H1 (cell line): ENCODE results near the gene TSGA10IP. TPM values are rescaled to one million over a fixed set of nuclear protein-coding genes. Genes with fewer than 3 reads are reported as not detected.

ENCODE experiments used
- CTCF ChIA-PET: fragments of 300-600 bp; sonication (Branson Sonifier 250); formaldehyde crosslinking; loops from one replicate; lab custom pipeline; 2021; ENCODE audit not compliant: partially characterized antibody; lab: Charles Lee
- POLR2A ChIA-PET: fragments of 300-600 bp; sonication (Branson Sonifier 250); formaldehyde crosslinking; loops from one replicate; lab custom pipeline; 2021; ENCODE audit warnings: inconsistent platforms; ENCODE audit not compliant: partially characterized antibody; lab: Charles Lee
- DNase-seq, 2 experiments: peaks; one replicate each; pipeline versions ENCODE4 v3.0.0 to v3.0.0-alpha.2; 2010 to 2022; ENCODE audit warnings: low spot score in 2 of 2, low read depth in 1 of 2, mixed read lengths in 1 of 2
- FAIRE-seq: peaks from 2 replicates; lab custom pipeline; 2011; peaks lifted over from hg19 to GRCh38; lab: Jason Lieb, UNC
- H2AFZ ChIP-seq: 2 replicates; pipeline ENCODE4 v1.8.1; 2012; ENCODE audit warnings: low read length, inconsistent platforms
- H2AK5ac ChIP-seq: 2 replicates; pipeline ENCODE4 v1.6.1; 2013; ENCODE audit warnings: low read depth, low read length
- H2BK120ac ChIP-seq: replicated peaks from 2 replicates; pipeline ENCODE3; 2013; ENCODE audit warnings: low read depth, low read length, inconsistent platforms
- H2BK12ac ChIP-seq: 2 replicates; pipeline ENCODE4 v1.6.1; 2013; ENCODE audit warnings: low read depth, low read length
- H2BK15ac ChIP-seq: 2 replicates; pipeline ENCODE4 v1.6.1; 2013; ENCODE audit warnings: low read length
- H2BK20ac ChIP-seq: 2 replicates; pipeline ENCODE4 v1.6.1; 2013; ENCODE audit warnings: low read length
- H2BK5ac ChIP-seq: 2 replicates; pipeline ENCODE4 v1.6.1; 2013; ENCODE audit warnings: low read depth, low read length
- H3K14ac ChIP-seq: 2 replicates; pipeline ENCODE4 v1.6.1; 2013; ENCODE audit warnings: inconsistent platforms; ENCODE audit not compliant: insufficient read length
- H3K18ac ChIP-seq: 2 replicates; pipeline ENCODE4 v1.6.1; 2013; ENCODE audit warnings: low read length; ENCODE audit errors: extremely low read depth
- H3K23ac ChIP-seq: 2 replicates; pipeline ENCODE4 v1.6.1; 2013; ENCODE audit warnings: inconsistent platforms; ENCODE audit not compliant: insufficient read length
- H3K23me2 ChIP-seq: 2 replicates; pipeline ENCODE4 v1.6.1; 2013; ENCODE audit warnings: low read depth, low read length
- H3K27ac ChIP-seq: 2 replicates; pipeline ENCODE4 v1.6.1; 2011; ENCODE audit warnings: low read depth, low read length, inconsistent platforms
- H3K27me3 ChIP-seq, 4 experiments: replicated peaks in 1 of 4; 1 replicate in 1 of 4; 2 replicates in 3 of 4; pipeline versions ENCODE4 v1.6.1 to v1.8.1; 2011 to 2013; ENCODE audit warnings: low read length in 3 of 4, mild to moderate bottlenecking in 3 of 4, inconsistent platforms in 2 of 4, mixed read lengths in 2 of 4, moderate library complexity in 1 of 4; ENCODE audit not compliant: control insufficient read depth in 3 of 4, insufficient read depth in 3 of 4; ENCODE audit errors: extremely low read depth in 1 of 4
- H3K36me3 ChIP-seq, 4 experiments: 2 replicates each; pipeline versions ENCODE4 v1.6.1 to v1.8.1; 2011 to 2013; ENCODE audit warnings: mild to moderate bottlenecking in 4 of 4, low read length in 3 of 4, moderate library complexity in 2 of 4, control low read depth in 1 of 4, inconsistent platforms in 1 of 4; ENCODE audit not compliant: insufficient read depth in 4 of 4, control insufficient read depth in 2 of 4
- H3K4ac ChIP-seq: replicated peaks from 2 replicates; pipeline ENCODE3; 2013; ENCODE audit warnings: low read length, low read depth, mixed read lengths, inconsistent platforms; ENCODE audit not compliant: insufficient read length
- H3K4me1 ChIP-seq, 4 experiments: replicated peaks in 1 of 4; 1 replicate in 1 of 4; 2 replicates in 3 of 4; pipeline versions ENCODE4 v1.6.1 to v1.8.1; 2011 to 2013; ENCODE audit warnings: low read length in 3 of 4, inconsistent platforms in 2 of 4, mixed read lengths in 1 of 4; ENCODE audit not compliant: insufficient read depth in 4 of 4, control insufficient read depth in 3 of 4
- H3K4me2 ChIP-seq, 2 experiments: 2 replicates each; pipeline versions ENCODE4 v1.6.1 to v1.8.1; 2011 to 2013; ENCODE audit warnings: low read depth in 2 of 2, low read length in 2 of 2, control low read depth in 1 of 2, inconsistent platforms in 1 of 2, mild to moderate bottlenecking in 1 of 2; ENCODE audit not compliant: insufficient read depth in 1 of 2
- H3K4me3 ChIP-seq, 4 experiments: fragments of 200-600, 300-600 bp in 1 of 4; sonication (generic), shearing (Covaris generic), sonication (Bioruptor Twin) in 1 of 4; 2 replicates each; pipeline versions ENCODE4 v1.5.1 to v1.8.1; 2011 to 2016; ENCODE audit warnings: low read length in 4 of 4, low read depth in 3 of 4, control low read depth in 2 of 4, inconsistent platforms in 2 of 4, mild to moderate bottlenecking in 2 of 4, mixed read lengths in 1 of 4, moderate library complexity in 1 of 4; ENCODE audit not compliant: insufficient read depth in 2 of 4; ENCODE audit errors: extremely low read depth in 1 of 4
- H3K56ac ChIP-seq: replicated peaks from 2 replicates; pipeline ENCODE3; 2013; ENCODE audit warnings: low read depth, mild to moderate bottlenecking, mixed read lengths, low read length, inconsistent platforms; ENCODE audit not compliant: insufficient read length
- H3K79me1 ChIP-seq: 2 replicates; pipeline ENCODE4 v1.6.1; 2013; ENCODE audit warnings: low read depth, low read length, control low read depth
- H3K79me2 ChIP-seq, 2 experiments: 2 replicates each; pipeline versions ENCODE4 v1.6.1 to v1.8.1; 2012 to 2013; ENCODE audit warnings: low read length in 2 of 2, mild to moderate bottlenecking in 2 of 2, inconsistent platforms in 1 of 2; ENCODE audit not compliant: insufficient read depth in 2 of 2, control insufficient read depth in 1 of 2
- H3K9ac ChIP-seq, 4 experiments: replicated peaks in 1 of 4; 1 replicate in 1 of 4; 2 replicates in 3 of 4; pipeline versions ENCODE4 v1.6.1 to v1.8.1; 2011 to 2013; ENCODE audit warnings: low read depth in 3 of 4, low read length in 3 of 4, control low read depth in 2 of 4, mild to moderate bottlenecking in 2 of 4, moderate library complexity in 2 of 4, inconsistent platforms in 1 of 4; ENCODE audit errors: extremely low read depth in 1 of 4
- H3K9me3 ChIP-seq, 2 experiments: 2 replicates each; pipeline versions ENCODE4 v1.6.1 to v1.8.1; 2012 to 2013; ENCODE audit warnings: mild to moderate bottlenecking in 2 of 2, moderate library complexity in 2 of 2, control low read depth in 1 of 2, inconsistent platforms in 1 of 2, low read depth in 1 of 2, low read length in 1 of 2, mixed read lengths in 1 of 2; ENCODE audit not compliant: insufficient read depth in 2 of 2
- H4K20me1 ChIP-seq, 2 experiments: replicated peaks in 1 of 2; 2 replicates each; pipeline versions ENCODE3 to v1.8.1; 2011 to 2013; ENCODE audit warnings: inconsistent platforms in 2 of 2, low read length in 2 of 2, mild to moderate bottlenecking in 1 of 2; ENCODE audit not compliant: insufficient read depth in 2 of 2, control insufficient read depth in 1 of 2
- H4K5ac ChIP-seq: 2 replicates; pipeline ENCODE4 v1.6.1; 2013; ENCODE audit warnings: low read length, low read depth, mixed read lengths, inconsistent platforms; ENCODE audit not compliant: insufficient read length
- H4K8ac ChIP-seq: 2 replicates; pipeline ENCODE4 v1.8.0; 2013; ENCODE audit warnings: mild to moderate bottlenecking, moderate library complexity, low read length, inconsistent platforms; ENCODE audit not compliant: insufficient read depth; ENCODE audit errors: extremely low read depth
- H4K91ac ChIP-seq: replicated peaks from 2 replicates; pipeline ENCODE3; 2013; ENCODE audit warnings: low read length, mixed read lengths, inconsistent platforms; ENCODE audit not compliant: insufficient read length
- CTBP2 ChIP-seq: IDR thresholded peaks from 2 replicates; pipeline ENCODE4 v1.7.0; 2011; ENCODE audit warnings: borderline replicate concordance, mild to moderate bottlenecking, moderate library complexity, mixed read lengths, low read length; ENCODE audit not compliant: insufficient read depth, insufficient read length
- JUN ChIP-seq: IDR thresholded peaks from 2 replicates; pipeline ENCODE4 v1.6.1; 2011; ENCODE audit warnings: low read depth, mild to moderate bottlenecking, improper control_type of control experiment, low read length
- POLR2AphosphoS5 ChIP-seq: IDR thresholded peaks from 2 replicates; pipeline ENCODE4 v1.6.1; 2011; ENCODE audit warnings: low read depth, low read length
- RAD21 ChIP-seq, 2 experiments: IDR thresholded peaks in 1 of 2; conservative IDR thresholded peaks in 1 of 2; 2 replicates each; pipeline ENCODE4 v1.6.1; 2011; ENCODE audit warnings: low read depth in 2 of 2, low read length in 2 of 2, improper control_type of control experiment in 1 of 2, inconsistent platforms in 1 of 2, mild to moderate bottlenecking in 1 of 2, moderate library complexity in 1 of 2
- WGBS, 2 experiments: shearing (Covaris generic) in 1 of 2; methylation state at CpG; one replicate each; pipeline versions ENCODE4 v1.1.6 to v1.1.7; 2013 to 2015; ENCODE audit warnings: low lambda C conversion rate in 2 of 2, mixed read lengths in 2 of 2, inconsistent platforms in 1 of 2, low coverage in 1 of 2, missing lambda C conversion rate in 1 of 2; ENCODE audit not compliant: insufficient replicate concordance in 2 of 2, insufficient coverage in 1 of 2, insufficient read length in 1 of 2; ENCODE audit errors: extremely low coverage in 1 of 2, missing lambda C conversion rate in 1 of 2; 5-methylcytosine and 5-hydroxymethylcytosine counted together
- polyA plus RNA-seq, 7 experiments: library from polyadenylated mRNA; depleted of rRNA in 3 of 7; stranded (reverse) in 5 of 7; unstranded in 2 of 7; fragments of >200 nt in 5 of 7; fragments of 200-250 nt in 2 of 7; gene quantifications; 1 replicate in 5 of 7; 2 replicates in 1 of 7; 4 replicates in 1 of 7; pipeline versions ENCODE4 v1.2.1 to v1.2.3, GENCODE V29; 2011 to 2013; ENCODE audit warnings: missing spikeins in 2 of 7, mixed read lengths in 2 of 7
- total RNA-seq: library from RNA; stranded (reverse); fragmentation: NEBNext Ultra II Directional; extraction: Animal tissue kit (Norgen Biotek cat#: 25700); gene quantifications from 2 replicates; pipeline ENCODE4 v1.2.1, GENCODE V29; 2021

Gene TSGA10IP
- total and polyA plus RNA-seq, 2 of the 8 experiments (the other 6 are each of a cell fraction or from before 2014, with no cell fraction given), result 1.9 to 6.0 TPM

DNA sequence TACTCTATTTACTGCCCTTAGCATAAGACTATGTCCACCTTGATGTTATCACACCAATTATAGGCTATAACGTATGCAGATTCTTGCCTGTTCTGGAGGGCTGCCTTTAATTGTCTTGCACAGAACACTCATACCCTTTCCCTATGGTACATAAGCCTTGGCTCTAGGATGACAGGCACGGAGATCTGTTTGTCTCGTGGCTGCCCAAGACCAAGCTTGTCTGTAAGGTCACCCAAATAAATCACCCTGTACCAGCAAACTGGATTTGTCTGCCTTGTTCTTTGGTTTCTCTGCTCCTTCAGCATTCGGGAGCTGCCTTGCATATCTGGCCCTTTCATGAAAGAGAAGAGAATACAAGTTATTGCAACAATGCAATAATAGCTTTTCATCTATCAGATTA is 7.5 kb upstream of the TSGA10IP start:
- no peak for TF ChIP-seq POLR2AphosphoS5
- TF ChIP-seq JUN, result no peak
- TF ChIP-seq RAD21 (IDR thresholded peaks at IDR 0.05 in 1 of 2, conservative IDR thresholded peaks at IDR 0.05 in 1 of 2; ENCODE audit: low read depth in 2 of 2, low read length in 2 of 2), result no peak
- no peak for TF ChIP-seq CTBP2
- H3K56ac ChIP-seq, result no peak overlapping the region
- no peaks in the 10 kb centered on the region for H4K20me1 ChIP-seq
- no peak overlapping the region for H2BK12ac ChIP-seq
- no peak overlapping the region for H3K4me3 ChIP-seq
- no peak overlapping the region; the same call in 1 of the 2 replicates for H2BK5ac ChIP-seq
- ChIA-PET CTCF (interaction anchor here (0.6 to 3.7 kb wide), 7 partner anchors 29 to 269 kb away, joined by 3 to 12 read pairs (median 3); partner anchors contain the start of gene FIBP), POLR2A (interaction anchor here (0.7 to 2.7 kb wide), 7 partner anchors 8 to 51 kb away, joined by 3 to 10 read pairs (median 3); partner anchors contain the start of gene C11orf68)
- FAIRE-seq (no peak), DNase-seq (no peak)
- no peaks in the 10 kb centered on the region for H3K79me1 ChIP-seq
- H2BK20ac ChIP-seq, result no peak overlapping the region
- H3K14ac ChIP-seq, result no peak overlapping the region
- H3K27ac ChIP-seq, result no peak overlapping the region
- H4K91ac ChIP-seq, result no peak overlapping the region
- H4K5ac ChIP-seq, result no peak overlapping the region
- H2BK120ac ChIP-seq, result no peak overlapping the region
- H3K4me1 ChIP-seq, result peaks cover 0 to 4% (median 0%) of the 10 kb centered on the region in 4 experiments; a peak in 2 of 7 replicates
- H3K4ac ChIP-seq, result no peak overlapping the region
- no peak overlapping the region for H2BK15ac ChIP-seq
- WGBS, 2 experiments, result 78% methylated on average over 4 of the region's 4 CpGs; no CpG with 5 or more reads in 1 of the 2 experiments
- H3K9ac ChIP-seq, result no peak overlapping the region
- H3K23ac ChIP-seq, result no peak overlapping the region
- H3K79me2 ChIP-seq, result no peaks in the 10 kb centered on the region
- no peaks in the 10 kb centered on the region for H3K9me3 ChIP-seq
- no peaks in the 10 kb centered on the region for H3K27me3 ChIP-seq
- H3K4me2 ChIP-seq, result no peak overlapping the region
- H4K8ac ChIP-seq, result no peak overlapping the region
- H3K23me2 ChIP-seq, result no peaks in the 10 kb centered on the region
- H2AK5ac ChIP-seq, result no peak overlapping the region
- no peak overlapping the region for H2AFZ ChIP-seq
- no peak overlapping the region for H3K18ac ChIP-seq
- H3K36me3 ChIP-seq, result no peaks in the 10 kb centered on the region
